K562 (cell line): ENCODE results near the gene WDR90.

Source experiments
- C11orf30 ChIP-seq: fragments of 450-650 bp; IDR thresholded peaks from 2 replicates; pipeline ENCODE4 v1.6.1; 2016; ENCODE audit warnings: low read depth, mild to moderate bottlenecking
- CEBPB ChIP-seq: fragments of 450-650 bp; IDR thresholded peaks from 2 replicates; pipeline ENCODE4 v1.6.1; 2016; ENCODE audit warnings: missing genetic modification characterization, missing compliant biosample characterization
- ELF1 ChIP-seq: fragments of 200-800 bp; sonication (Bioruptor generic); IDR thresholded peaks from 2 replicates; pipeline ENCODE4 v1.6.1; 2016; ENCODE audit warnings: missing genetic modification characterization, missing compliant biosample characterization
- ETV1 ChIP-seq: fragments of 450-650 bp; conservative IDR thresholded peaks from 2 replicates; pipeline ENCODE4 v1.6.1; 2016; ENCODE audit warnings: missing genetic modification characterization, control low read depth, low read depth, missing compliant biosample characterization
- ZFP30 ChIP-seq: fragments of 250-450 bp; sonication (Bioruptor Pico); IDR thresholded peaks from 2 replicates; pipeline ENCODE4 v1.8.0; 2022; ENCODE audit warnings: moderate library complexity, mild to moderate bottlenecking, inconsistent platforms, borderline replicate concordance
- ZNF274 ChIP-seq: IDR thresholded peaks from 2 replicates; pipeline ENCODE4 v1.6.1; 2011; ENCODE audit warnings: low read depth, mild to moderate bottlenecking, low read length, moderate library complexity, borderline replicate concordance
- ZNF282 ChIP-seq: sonication (generic); formaldehyde crosslinking; IDR thresholded peaks from 2 replicates; pipeline ENCODE4 v1.8.1; 2023; ENCODE audit warnings: missing genetic modification reagents
- TF ChIP-seq, protein P1 (sequence below), 3 experiments: IDR thresholded peaks in 2 of 3; conservative IDR thresholded peaks in 1 of 3; 2 replicates each; pipeline ENCODE4 v1.5.1; 2011 to 2012; ENCODE audit warnings: low read length in 3 of 3, mild to moderate bottlenecking in 3 of 3, control low read depth in 2 of 3, improper control_type of control experiment in 1 of 3, inconsistent platforms in 1 of 3, low read depth in 1 of 3, mixed read lengths in 1 of 3, moderate library complexity in 1 of 3; ENCODE audit not compliant: insufficient read depth in 2 of 3

DNA sequence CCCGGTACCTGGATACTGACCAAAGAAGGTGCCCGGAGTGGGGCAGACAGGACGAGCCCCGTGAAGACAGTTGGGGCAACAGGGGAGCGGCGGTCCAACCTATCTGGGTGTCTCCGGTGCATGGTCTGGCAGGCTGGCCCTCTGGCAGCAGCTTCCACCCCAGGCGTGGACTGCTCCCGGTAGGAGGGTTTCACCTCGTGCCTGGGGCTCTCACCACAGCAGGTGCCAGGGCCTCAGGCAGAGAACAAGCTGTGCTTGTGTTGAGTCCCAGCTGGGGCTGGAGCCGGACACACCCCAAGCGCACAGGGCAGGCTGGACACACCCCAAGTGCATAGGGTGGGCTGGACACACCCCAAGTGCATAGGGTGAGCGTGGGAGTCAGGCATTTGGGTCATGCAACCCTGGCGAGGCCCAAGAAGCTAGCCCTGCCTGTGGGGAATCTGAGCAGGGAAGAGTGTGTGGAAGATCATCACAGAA is 57.9 kb downstream of the WDR90 start:
- TF ChIP-seq ZFP30, result no peak
- no peak for TF ChIP-seq ETV1 (tag)
- TF ChIP-seq, protein P1, sequence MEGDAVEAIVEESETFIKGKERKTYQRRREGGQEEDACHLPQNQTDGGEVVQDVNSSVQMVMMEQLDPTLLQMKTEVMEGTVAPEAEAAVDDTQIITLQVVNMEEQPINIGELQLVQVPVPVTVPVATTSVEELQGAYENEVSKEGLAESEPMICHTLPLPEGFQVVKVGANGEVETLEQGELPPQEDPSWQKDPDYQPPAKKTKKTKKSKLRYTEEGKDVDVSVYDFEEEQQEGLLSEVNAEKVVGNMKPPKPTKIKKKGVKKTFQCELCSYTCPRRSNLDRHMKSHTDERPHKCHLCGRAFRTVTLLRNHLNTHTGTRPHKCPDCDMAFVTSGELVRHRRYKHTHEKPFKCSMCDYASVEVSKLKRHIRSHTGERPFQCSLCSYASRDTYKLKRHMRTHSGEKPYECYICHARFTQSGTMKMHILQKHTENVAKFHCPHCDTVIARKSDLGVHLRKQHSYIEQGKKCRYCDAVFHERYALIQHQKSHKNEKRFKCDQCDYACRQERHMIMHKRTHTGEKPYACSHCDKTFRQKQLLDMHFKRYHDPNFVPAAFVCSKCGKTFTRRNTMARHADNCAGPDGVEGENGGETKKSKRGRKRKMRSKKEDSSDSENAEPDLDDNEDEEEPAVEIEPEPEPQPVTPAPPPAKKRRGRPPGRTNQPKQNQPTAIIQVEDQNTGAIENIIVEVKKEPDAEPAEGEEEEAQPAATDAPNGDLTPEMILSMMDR (IDR thresholded peaks at IDR 0.05 in 2 of 3, conservative IDR thresholded peaks at IDR 0.05 in 1 of 3; ENCODE audit: insufficient read depth in 2 of 3, low read depth in 1 of 3, low read length in 3 of 3), result no peak
- TF ChIP-seq ZNF282 (CRISPR knock-in tag), result no peak
- no peak for TF ChIP-seq ELF1 (tag)
- no peak for TF ChIP-seq CEBPB (tag)
- TF ChIP-seq C11orf30, result no peak
- TF ChIP-seq ZNF274, result no peak
